K562 (cell line): Measurements from ENCODE around the gene IL4I1. TPM values are rescaled to one million over a fixed set of nuclear protein-coding genes. Genes with fewer than 3 reads are reported as not detected.

Source experiments
- ADNP ChIP-seq: fragments of 200-800 bp; sonication (Bioruptor generic); IDR thresholded peaks from 2 replicates; pipeline ENCODE4 v1.6.1; 2016; ENCODE audit warnings: missing genetic modification characterization, missing compliant biosample characterization
- BRF1 ChIP-seq: IDR thresholded peaks from 3 replicates; pipeline ENCODE4 v1.6.1; 2011; ENCODE audit warnings: borderline replicate concordance, mild to moderate bottlenecking; ENCODE audit not compliant: insufficient read length; ENCODE audit errors: extremely low read depth
- CREB3L1 ChIP-seq: fragments of 450-650 bp; IDR thresholded peaks from 2 replicates; pipeline ENCODE4 v1.6.1; 2014; ENCODE audit warnings: low read depth, mild to moderate bottlenecking, moderate library complexity, borderline replicate concordance
- EWSR1 ChIP-seq: fragments of 450-650 bp; IDR thresholded peaks from 2 replicates; pipeline ENCODE4 v1.6.1; 2018; ENCODE audit warnings: borderline replicate concordance, mild to moderate bottlenecking, low read depth, moderate library complexity; ENCODE audit not compliant: partially characterized antibody
- HINFP ChIP-seq: fragments of 450-650 bp; conservative IDR thresholded peaks from 2 replicates; pipeline ENCODE4 v1.6.1; 2016; ENCODE audit warnings: missing genetic modification characterization, low read depth, mild to moderate bottlenecking, control low read depth, missing compliant biosample characterization
- MECOM ChIP-seq: fragments of 250-450 bp; sonication (Bioruptor Pico); IDR thresholded peaks from 2 replicates; pipeline ENCODE4 v1.8.0; 2022; ENCODE audit warnings: inconsistent platforms
- NBN ChIP-seq: fragments of 450-650 bp; IDR thresholded peaks from 2 replicates; pipeline ENCODE4 v1.6.1; 2016; ENCODE audit warnings: low read depth, mild to moderate bottlenecking
- SMARCC2 ChIP-seq: fragments of 450-650 bp; IDR thresholded peaks from 2 replicates; pipeline ENCODE4 v1.6.1; 2017; ENCODE audit warnings: antibody characterized with exemption, moderate library complexity, mild to moderate bottlenecking, low read depth
- SRSF1 ChIP-seq: fragments of 200-400 bp; formaldehyde crosslinking; IDR thresholded peaks from 2 replicates; pipeline ENCODE4 v1.6.1; 2017; ENCODE audit warnings: mild to moderate bottlenecking, low read depth, low read length, moderate library complexity
- SRSF7 ChIP-seq: fragments of 200-400 bp; formaldehyde crosslinking; optimal IDR thresholded peaks from 2 replicates; pipeline ENCODE3; 2017; ENCODE audit warnings: mild to moderate bottlenecking, low read depth, low read length
- STAT5A ChIP-seq: IDR thresholded peaks from 2 replicates; pipeline ENCODE4 v1.6.1; 2012; ENCODE audit warnings: low read length, inconsistent platforms, borderline replicate concordance
- TEAD4 ChIP-seq, 2 experiments: sonication (generic) in 1 of 2; formaldehyde crosslinking in 1 of 2; IDR thresholded peaks; 2 replicates each; pipeline versions ENCODE4 v1.6.1 to v1.8.0; 2012 to 2022; ENCODE audit warnings: borderline replicate concordance in 1 of 2, inconsistent platforms in 1 of 2, low read length in 1 of 2, mild to moderate bottlenecking in 1 of 2, missing genetic modification reagents in 1 of 2
- ZBTB5 ChIP-seq: fragments of 450-650 bp; IDR thresholded peaks from 2 replicates; pipeline ENCODE4 v1.6.1; 2017; ENCODE audit warnings: antibody characterized with exemption
- ZNF444 ChIP-seq: fragments of 250-450 bp; sonication (Bioruptor Pico); IDR thresholded peaks from 2 replicates; pipeline ENCODE4 v1.4.0; 2020; ENCODE audit warnings: mild to moderate bottlenecking, moderate library complexity
- ZNF79 ChIP-seq: fragments of 250-450 bp; sonication (Bioruptor Pico); IDR thresholded peaks from 2 replicates; pipeline ENCODE4 v1.4.0; 2020; ENCODE audit warnings: low read depth, mild to moderate bottlenecking, moderate library complexity
- polyA plus RNA-seq, 8 experiments: library from polyadenylated mRNA; depleted of rRNA in 4 of 8; stranded (reverse) in 5 of 8; unstranded in 3 of 8; fragments of >200 nt; fragmentation: Nextera tagmentation in 2 of 8; fragmentation: Illumina TruSeq in 1 of 8; extraction: Ambion mirVana in 2 of 8; extraction: Trizol in 1 of 8; gene quantifications; 2 replicates each; pipeline versions ENCODE4 v1.2.1 to v1.2.3, GENCODE V29; 2011 to 2014; ENCODE audit warnings: inconsistent platforms in 1 of 8, missing spikeins in 1 of 8
- total RNA-seq, 7 experiments: library from RNA; depleted of rRNA in 6 of 7; stranded (reverse); fragments of >200 nt in 6 of 7; fragmentation: Illumina TruSeq in 2 of 7; extraction: Trizol in 2 of 7; gene quantifications; 2 replicates each; pipeline versions ENCODE4 v1.2.1 to v1.2.3, GENCODE V29; 2011 to 2021; ENCODE audit warnings: low replicate concordance in 1 of 7
- TF ChIP-seq, protein P1 (sequence below): fragments of 450-650 bp; IDR thresholded peaks from 2 replicates; pipeline ENCODE4 v1.6.1; 2016
- TF ChIP-seq, protein P2 (sequence below): sonication (generic); formaldehyde crosslinking; IDR thresholded peaks from 2 replicates; pipeline ENCODE4 v1.8.0; 2022; ENCODE audit warnings: missing genetic modification reagents, mild to moderate bottlenecking, moderate library complexity, borderline replicate concordance
- TF ChIP-seq, protein P3 (sequence below): fragments of 250-450 bp; sonication (Bioruptor Pico); IDR thresholded peaks from 2 replicates; pipeline ENCODE4 v1.5.0; 2021; ENCODE audit warnings: mild to moderate bottlenecking, borderline replicate concordance

IL4I1 gene
- total and polyA plus RNA-seq, 9 of the 15 experiments (the other 6 are each of a cell fraction or from before 2014, with no cell fraction given), result 0.06 to 0.95 (median 0.43) TPM; not detected in 2

GRCh38 chr19:49929121-49929610 lies 32.5 kb upstream of the IL4I1 start, which contains the start of the genes ATF5 and NUP62 (continued):
- TF ChIP-seq ZBTB5 (no peak), TEAD4 (IDR thresholded peaks at IDR 0.05; ENCODE audit: low read length) (peak; percentile 7; the same call in 1 of the 2 replicates), TEAD4 (CRISPR knock-in tag; IDR thresholded peaks at IDR 0.05; ENCODE audit: borderline replicate concordance) (no peak), EWSR1 (no peak), ADNP (tag) (no peak), NBN (peak; percentile 84), ZNF444 (CRISPR knock-in tag) (no peak), MECOM (CRISPR knock-in tag) (peak; percentile 50), SRSF1 (no peak), SMARCC2 (no peak), STAT5A (no peak), HINFP (tag) (no peak), CREB3L1 (no peak), BRF1 (no peak), ZNF79 (CRISPR knock-in tag) (no peak), SRSF7 (no peak)
- TF ChIP-seq, protein P1, sequence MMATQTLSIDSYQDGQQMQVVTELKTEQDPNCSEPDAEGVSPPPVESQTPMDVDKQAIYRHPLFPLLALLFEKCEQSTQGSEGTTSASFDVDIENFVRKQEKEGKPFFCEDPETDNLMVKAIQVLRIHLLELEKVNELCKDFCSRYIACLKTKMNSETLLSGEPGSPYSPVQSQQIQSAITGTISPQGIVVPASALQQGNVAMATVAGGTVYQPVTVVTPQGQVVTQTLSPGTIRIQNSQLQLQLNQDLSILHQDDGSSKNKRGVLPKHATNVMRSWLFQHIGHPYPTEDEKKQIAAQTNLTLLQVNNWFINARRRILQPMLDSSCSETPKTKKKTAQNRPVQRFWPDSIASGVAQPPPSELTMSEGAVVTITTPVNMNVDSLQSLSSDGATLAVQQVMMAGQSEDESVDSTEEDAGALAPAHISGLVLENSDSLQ, result no peak
- TF ChIP-seq, protein P2, sequence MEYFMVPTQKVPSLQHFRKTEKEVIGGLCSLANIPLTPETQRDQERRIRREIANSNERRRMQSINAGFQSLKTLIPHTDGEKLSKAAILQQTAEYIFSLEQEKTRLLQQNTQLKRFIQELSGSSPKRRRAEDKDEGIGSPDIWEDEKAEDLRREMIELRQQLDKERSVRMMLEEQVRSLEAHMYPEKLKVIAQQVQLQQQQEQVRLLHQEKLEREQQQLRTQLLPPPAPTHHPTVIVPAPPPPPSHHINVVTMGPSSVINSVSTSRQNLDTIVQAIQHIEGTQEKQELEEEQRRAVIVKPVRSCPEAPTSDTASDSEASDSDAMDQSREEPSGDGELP (CRISPR knock-in tag), result peak; percentile 75
- TF ChIP-seq, protein P3, sequence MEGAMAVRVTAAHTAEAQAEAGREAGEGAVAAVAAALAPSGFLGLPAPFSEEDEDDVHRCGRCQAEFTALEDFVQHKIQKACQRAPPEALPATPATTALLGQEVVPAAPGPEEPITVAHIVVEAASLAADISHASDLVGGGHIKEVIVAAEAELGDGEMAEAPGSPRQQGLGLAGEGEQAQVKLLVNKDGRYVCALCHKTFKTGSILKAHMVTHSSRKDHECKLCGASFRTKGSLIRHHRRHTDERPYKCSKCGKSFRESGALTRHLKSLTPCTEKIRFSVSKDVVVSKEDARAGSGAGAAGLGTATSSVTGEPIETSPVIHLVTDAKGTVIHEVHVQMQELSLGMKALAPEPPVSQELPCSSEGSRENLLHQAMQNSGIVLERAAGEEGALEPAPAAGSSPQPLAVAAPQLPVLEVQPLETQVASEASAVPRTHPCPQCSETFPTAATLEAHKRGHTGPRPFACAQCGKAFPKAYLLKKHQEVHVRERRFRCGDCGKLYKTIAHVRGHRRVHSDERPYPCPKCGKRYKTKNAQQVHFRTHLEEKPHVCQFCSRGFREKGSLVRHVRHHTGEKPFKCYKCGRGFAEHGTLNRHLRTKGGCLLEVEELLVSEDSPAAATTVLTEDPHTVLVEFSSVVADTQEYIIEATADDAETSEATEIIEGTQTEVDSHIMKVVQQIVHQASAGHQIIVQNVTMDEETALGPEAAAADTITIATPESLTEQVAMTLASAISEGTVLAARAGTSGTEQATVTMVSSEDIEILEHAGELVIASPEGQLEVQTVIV, result 0 out of 2 replicates have a peak, but pooled peaks have one; percentile 53
